IPS-18c (cell line): ENCODE results near the gene SNX27.
"Not testable (repeated sequence)": the region's sequence is repeated elsewhere in the genome, so short reads cannot be mapped to it uniquely, and the experiment has no call there.

ENCODE experiments used
- H3K4me3 ChIP-seq: 2 replicates; pipeline ENCODE4 v1.7.0; 2013; ENCODE audit warnings: low read depth, mild to moderate bottlenecking, low read length, moderate library complexity; ENCODE audit not compliant: insufficient read depth
- H3K9me3 ChIP-seq: one replicate; pipeline ENCODE4 v1.6.1; 2013; ENCODE audit warnings: mild to moderate bottlenecking, low read length, moderate library complexity; ENCODE audit not compliant: control insufficient read depth, insufficient read depth

Gene SNX27

DNA sequence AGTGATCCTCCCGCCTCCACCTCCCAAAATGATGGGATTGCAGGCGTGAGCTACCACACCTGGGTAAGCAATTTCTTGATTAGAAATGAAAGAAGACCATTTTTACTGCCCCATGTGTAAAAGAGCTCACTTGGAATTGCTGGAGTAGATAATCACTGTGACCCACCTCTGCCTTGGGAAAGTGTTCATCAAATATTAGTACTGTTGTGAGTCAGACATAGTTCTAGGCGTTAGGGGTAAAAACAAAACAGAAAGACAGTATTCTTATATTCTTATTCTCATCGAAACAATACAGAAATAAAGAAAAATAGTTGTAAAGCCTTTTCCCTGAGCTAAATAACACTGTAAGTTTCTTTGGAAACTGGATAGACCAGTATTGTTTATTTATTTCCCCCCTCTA is 68.5 kb downstream of the SNX27 start:
- Histone ChIP-seq H3K9me3 (no peaks in the 10 kb centered on the region), H3K4me3 (no peak overlapping the region)

- H3K4me3 ChIP-seq = no peak overlapping the region
- no peaks in the 10 kb centered on the region for H3K9me3 ChIP-seq
These were observed 69.0 kb downstream of the SNX27 start for GRCh38 chr1:151680826-151681225.

- H3K9me3 ChIP-seq = no peaks in the 10 kb centered on the region
- H3K4me3 ChIP-seq = no peak overlapping the region
These were observed 70.1 kb downstream of the SNX27 start for GRCh38 chr1:151681923-151682322.

DNA sequence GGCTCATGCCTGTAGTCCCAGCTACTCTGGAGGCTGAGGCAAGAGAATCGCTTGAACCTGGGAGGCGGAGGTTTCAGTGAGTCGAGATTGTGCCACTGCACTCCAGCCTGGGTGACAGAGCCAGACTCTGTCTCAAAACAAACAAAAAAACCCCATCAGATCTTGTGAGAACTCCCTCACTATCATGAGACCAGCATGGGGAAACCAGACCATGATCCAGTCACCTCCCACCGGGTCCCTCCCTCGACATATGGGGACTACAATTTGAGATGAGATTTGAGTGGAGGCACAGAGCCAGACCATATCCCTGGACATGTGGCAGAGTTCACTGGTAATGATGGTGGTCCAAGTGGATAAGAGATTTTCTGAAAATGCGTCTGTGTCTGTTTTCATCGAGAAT is 71.1 kb downstream of the SNX27 start:
- not testable (repeated sequence) for H3K9me3 ChIP-seq, H3K4me3 ChIP-seq

GRCh38 chr1:151684128-151684527 is 72.3 kb downstream of the SNX27 start:
- Histone ChIP-seq H3K4me3 (no peak overlapping the region), H3K9me3 (no peaks in the 10 kb centered on the region)

DNA sequence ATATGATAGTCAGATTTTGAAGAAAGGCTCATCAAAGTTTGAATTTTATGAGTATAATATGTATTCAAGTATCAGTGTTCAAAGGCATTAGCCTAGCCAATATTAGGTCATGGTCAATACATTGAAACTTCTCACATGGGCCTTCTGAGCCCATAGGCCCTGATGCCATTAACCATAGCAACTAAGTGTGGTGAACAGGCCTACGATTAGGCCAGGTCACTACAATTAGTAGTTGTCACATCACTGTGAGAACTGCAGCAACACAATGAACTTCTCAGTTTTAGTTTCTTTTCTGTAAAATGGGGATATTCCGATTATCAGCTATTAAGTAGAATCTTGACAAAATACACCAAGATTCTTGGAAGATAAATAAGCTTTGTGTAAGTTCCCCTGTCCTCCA is 74.7 kb downstream of the SNX27 start:
- Histone ChIP-seq H3K9me3 (no peaks in the 10 kb centered on the region), H3K4me3 (no peak overlapping the region)

DNA sequence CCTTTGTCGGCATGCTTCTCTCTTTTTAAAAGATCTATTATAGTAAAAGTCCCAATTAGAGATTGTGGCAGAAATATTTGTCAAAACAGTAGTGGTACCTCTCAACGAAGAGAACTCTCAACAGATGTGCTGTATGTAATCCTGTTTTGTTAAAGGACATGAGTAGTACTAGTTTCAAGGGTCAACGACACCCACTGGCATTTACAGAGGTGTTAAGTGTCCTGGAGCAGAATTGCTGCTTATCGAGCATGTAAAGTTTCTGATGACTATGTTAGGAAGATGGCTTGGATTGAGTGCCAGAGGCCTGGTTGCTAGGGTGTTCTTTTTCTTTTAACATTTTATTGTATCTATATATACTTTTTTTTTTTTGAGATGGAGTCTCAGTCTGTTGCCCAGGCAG is 77.6 kb downstream of the SNX27 start:
- Histone ChIP-seq H3K4me3 (no peak overlapping the region), H3K9me3 (no peaks in the 10 kb centered on the region)

- H3K4me3 ChIP-seq = no peak overlapping the region
- no peaks in the 10 kb centered on the region for H3K9me3 ChIP-seq
These were observed 80.4 kb downstream of the SNX27 start for GRCh38 chr1:151692226-151692625.

DNA sequence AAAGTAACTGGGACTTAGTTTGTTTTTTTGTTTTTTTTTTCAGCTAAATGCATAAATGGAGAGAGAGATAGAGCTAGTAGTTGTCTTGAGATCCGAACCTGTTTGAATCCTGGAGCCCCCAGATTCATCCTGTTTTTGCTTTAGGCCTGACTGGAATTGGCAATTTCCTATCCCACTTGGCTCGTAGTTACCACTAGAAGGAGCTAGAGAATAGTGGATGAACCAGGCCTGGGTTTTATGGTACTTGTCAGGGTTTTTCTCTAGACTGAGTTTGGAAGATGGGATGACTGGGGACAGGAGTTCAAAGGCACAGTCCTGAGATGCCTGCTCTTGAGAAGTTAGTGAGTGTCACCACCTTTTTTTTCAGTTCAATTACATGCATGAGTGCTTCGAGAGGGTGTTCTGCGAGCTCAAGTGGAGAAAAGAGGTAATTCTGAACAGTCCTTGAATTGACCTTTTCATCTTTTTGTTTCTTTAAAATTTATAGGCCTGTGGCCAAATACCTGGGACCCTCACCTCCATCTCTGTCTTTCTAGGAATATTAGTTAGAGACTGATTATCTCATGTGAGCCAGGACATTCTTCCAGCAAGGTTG is 81.3 kb downstream of the SNX27 start:
- no peak overlapping the region for H3K4me3 ChIP-seq
- no peaks in the 10 kb centered on the region for H3K9me3 ChIP-seq

GRCh38 chr1:151701515-151701914 is 89.7 kb downstream of the SNX27 start:
- Histone ChIP-seq H3K9me3 (no peaks in the 10 kb centered on the region), H3K4me3 (no peak overlapping the region)

DNA sequence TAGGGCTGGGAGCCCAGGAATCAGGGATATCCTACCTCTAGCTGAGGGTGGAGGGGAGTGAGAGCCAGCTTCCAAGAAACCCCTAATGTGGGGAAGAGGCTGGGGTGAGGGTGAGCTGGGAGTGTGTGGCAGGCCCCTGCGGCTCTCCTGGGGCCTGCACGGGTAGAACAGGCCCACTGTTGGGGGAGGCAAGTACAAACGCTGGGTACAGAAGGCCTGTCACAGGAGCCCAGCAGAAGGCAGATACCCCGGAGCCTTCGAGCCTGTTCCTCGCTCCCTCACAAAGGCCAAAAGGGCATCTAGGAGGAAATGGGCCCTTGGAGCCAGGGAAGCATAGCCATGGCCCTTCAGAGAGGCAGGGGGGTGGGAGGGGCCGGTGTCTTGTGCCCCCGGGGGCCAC is 91.1 kb downstream of the SNX27 start:
- Histone ChIP-seq H3K4me3 (no peak overlapping the region), H3K9me3 (no peaks in the 10 kb centered on the region)

GRCh38 chr1:151703813-151704212 is 92.0 kb downstream of the SNX27 start:
- no peaks in the 10 kb centered on the region for H3K9me3 ChIP-seq

GRCh38 chr1:151704246-151704645 is 92.4 kb downstream of the SNX27 start:
- no peaks in the 10 kb centered on the region for H3K9me3 ChIP-seq
- no peak overlapping the region for H3K4me3 ChIP-seq

More at GRCh38 chr1:151703813-151704212, 92.0 kb downstream of the SNX27 start:
- no peak overlapping the region for H3K4me3 ChIP-seq

DNA sequence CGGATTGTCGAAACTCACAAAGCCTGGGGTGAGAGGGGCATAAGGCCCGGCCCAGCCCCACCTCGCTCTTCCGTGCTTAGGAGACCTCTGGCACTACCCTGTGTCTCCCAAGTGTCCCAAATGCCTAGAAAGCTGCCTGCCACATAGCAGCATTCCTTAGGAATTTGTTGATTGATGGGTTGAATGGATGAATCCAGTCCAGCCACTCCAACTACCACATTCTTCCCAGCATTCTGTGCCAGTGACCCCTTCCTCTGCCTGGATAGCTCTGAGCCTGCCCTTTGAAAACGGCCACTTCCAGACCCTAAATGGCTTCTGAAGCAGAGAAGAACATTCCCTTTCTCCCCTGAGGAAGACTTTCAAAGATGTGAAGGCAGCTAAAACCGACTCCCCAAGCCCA is 93.3 kb downstream of the SNX27 start:
- Histone ChIP-seq H3K4me3 (no peak overlapping the region), H3K9me3 (no peaks in the 10 kb centered on the region)

DNA sequence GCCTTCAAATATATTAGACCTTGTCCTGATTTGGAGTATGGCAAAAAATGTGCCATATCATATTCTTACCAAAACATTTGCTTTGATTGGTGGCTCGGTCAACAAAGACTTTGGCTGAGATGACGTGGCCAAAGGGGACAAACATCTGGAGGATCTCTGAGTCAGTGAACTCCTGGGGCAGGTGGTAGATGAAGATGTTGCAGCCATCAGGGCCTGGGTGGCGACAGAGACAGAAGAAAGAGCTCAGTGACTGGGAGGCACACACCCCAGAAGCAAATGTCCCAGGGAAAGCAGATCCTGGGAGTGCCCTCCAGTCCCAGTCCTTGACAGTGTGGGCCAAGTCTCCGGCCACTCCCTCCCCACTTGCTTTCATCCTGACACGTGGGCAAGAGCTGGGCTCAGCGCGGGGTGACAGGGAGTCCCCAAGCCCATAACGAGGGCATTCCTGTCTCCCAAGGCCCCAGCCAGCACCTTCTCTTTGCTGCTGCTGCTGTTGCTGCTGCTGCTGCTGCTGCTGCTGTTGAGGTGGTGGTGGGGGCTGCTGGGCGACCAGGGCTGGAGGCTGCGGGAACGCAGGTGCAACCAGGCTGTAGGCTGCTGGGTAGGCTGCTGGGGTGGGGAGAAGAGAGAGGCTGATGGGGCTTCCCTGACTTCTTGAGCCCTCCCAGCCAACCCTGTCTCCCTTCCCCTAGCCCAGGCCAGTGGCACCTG is 94.1 kb downstream of the SNX27 start:
- no peaks in the 10 kb centered on the region for H3K9me3 ChIP-seq
- no peak overlapping the region for H3K4me3 ChIP-seq

DNA sequence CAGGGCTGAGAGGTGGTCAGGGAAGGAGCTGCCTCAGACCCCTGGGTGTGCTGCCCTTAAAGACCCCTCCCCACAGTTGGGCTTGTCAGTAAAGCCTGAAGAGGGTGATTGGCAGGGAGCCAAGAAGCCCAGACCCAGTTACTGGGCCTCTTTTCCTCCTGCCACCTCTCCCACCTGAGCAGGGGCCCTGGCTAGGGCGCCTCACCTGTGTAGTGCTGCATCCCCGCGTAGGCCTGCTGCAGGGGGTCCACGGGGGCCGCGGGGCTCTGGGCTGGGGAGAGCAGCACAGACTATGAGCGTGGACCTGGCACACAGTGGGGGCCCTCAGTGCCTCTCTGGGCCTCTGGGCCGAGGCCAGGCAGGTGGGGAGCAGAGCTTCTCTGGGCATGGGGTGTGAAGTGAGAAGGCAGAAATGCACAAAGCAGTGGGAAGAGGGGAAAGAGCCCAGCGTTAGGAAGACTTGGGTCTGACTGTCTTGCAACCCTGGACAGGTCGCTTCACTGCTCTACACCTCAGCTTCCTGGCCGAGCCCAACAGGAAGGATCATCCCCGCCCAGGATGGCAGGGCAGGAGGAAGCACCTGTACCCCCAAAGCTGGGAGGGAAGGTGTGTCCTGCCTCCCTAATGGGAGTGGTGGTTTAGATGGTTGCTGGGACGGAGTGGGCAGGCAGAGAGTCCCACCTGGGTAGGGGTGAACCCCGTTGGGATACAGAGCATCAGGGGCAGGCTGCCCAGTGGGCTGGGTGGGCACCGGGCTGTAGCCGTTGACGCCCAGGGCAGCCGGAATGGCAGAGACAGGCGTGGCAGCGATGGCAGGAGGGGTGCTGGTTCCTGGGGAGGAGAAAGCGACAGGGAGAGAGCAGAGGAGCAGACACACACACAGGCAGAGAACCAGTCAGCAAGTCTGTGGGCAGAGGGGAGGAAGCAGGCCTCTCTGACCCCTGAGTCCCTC is 94.9 kb downstream of the SNX27 start:
- Histone ChIP-seq H3K9me3 (no peaks in the 10 kb centered on the region), H3K4me3 (no peak overlapping the region)

DNA sequence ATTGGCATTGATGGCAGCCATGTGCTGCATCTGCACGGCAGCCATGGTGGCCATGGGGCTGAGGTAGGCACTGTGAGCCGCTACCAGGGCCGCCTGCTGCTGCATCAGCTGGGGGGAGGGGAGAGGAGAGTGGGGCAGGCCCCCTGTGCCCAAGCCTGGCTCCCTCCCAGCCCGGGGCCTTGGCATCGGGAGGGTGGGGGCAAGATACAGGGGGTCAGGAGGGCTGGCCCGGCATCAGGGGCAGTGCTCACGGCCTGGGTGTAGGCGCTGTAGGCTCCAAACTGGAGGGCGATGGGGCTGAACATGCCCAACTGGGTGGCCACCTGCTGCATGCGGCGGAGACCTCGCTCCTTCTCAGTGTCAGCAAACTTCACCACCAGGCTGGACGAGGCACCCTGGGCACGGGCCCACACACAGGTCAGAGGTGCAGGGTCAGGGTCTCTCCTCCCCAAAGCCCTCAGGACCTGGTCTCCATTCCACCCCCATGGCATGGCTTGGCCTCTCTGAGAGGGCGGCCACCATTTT is 95.8 kb downstream of the SNX27 start:
- Histone ChIP-seq H3K4me3 (no peak overlapping the region), H3K9me3 (no peaks in the 10 kb centered on the region)

DNA sequence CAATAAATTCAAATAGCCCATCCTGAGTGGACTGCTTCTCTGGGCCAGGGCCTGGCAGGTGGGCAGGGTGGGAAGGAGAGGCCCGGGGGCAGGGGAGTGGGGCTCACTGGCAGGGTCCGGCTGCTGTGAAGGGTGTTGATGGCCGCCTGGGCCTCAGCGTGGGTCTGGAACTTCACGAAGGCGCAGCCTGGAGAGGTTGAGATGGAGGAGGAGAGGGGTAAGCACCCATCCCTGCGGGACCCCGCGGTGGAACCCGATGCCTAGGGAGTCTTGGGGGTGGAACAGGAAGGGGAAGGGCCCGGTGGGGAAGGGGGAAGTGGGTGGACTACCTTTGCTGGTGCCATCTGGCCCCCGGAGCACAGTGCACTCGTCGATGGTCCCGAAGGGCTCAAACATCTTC is 97.0 kb downstream of the SNX27 start:
- Histone ChIP-seq H3K9me3 (no peaks in the 10 kb centered on the region), H3K4me3 (no peak overlapping the region)
